Measurements from ENCODE around the gene CFAP97. TPM values are rescaled to one million over a fixed set of nuclear protein-coding genes. Genes with fewer than 3 reads are reported as not detected.
"Not testable (repeated sequence)": the region's sequence is repeated elsewhere in the genome, so short reads cannot be mapped to it uniquely, and the experiment has no call there.

The CFAP97 gene
- 15.3 and 20.4 TPM in 2 replicates for total RNA-seq (2014; rRNA removed; shearing (Covaris generic))

DNA sequence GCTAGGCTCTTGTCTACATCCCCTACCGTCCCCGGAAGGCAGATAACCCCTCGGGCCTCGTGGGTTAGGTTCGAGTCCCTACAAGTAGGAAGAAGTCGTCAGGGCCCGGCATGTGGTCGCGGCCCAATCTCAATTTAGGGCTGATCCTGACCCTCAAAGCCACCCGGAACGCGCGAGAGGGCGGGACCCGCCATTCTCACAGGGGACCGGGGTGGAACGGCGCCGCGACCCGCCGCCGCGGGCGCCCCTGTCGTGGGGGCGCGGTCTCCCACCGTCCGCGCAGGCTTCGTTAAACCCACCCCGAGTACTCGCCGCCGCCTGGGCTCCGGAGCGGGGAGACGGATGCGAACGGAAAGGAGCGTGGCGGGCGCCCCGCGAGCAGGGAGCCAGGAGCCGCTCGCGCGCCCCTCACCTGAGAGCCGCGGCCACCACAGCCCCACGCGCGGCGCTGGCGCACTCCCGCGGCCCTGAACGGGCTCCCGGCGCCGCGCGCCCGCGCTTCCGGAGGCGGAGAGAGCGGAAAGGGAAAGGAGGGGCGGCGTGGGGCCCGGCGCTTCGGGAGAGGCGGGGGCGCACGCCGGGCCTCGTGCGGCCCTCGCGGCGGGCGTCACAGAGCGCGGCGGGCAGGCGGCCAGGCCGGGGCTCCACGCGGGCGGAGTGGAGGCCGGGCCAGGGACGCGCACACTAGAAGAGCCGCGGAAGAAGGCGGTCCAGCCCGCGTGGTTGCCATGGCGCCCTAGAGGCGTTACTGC, at the start of gene CFAP97:
Gene CFAP97, minus strand, starts transcription at position 515 of the 752 bp plus-strand sequence. CDS start 12,804 bp downstream, outside the sequence.
- DNase-seq (ENCODE audit: low read depth), result peak; percentile 82

- DNase-seq (ENCODE audit: low read depth), result no peak
Observed at GRCh38 chr4:185249105-185249504, 45.3 kb upstream of the CFAP97 start.

DNA sequence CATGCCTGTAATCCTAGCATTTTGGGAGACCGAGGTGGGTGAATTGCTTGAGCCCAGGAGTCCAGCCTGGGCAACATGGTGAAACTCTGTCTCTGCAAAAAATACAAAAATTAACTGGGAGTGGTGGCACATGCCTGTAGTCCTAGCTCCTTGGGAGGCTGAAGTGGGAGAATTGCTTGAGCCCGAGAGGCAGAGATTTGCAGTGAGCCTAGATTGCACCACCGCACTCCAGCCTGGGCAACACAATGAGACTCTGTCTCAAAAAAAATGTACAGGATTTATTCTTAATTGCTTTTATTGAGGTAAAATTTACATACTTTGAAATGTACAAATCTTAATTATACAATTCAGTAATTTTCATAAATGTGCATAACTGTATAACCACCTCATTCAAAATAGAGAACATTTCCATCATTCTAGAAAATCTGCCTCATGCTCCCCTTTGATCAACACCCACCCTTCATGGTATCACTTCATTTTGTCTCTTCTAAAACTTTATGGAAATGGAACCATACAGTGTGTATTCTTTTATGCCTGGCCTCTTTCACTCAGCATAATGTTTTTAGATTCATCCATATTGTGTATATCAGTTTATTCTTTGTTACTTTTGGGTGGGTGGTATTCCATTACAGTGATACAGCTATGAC, 44.7 kb upstream of the CFAP97 start:
- no peak for DNase-seq (ENCODE audit: low read depth)

- DNase-seq (ENCODE audit: low read depth), result no peak
Observed at GRCh38 chr4:185247151-185247550, 43.4 kb upstream of the CFAP97 start.

DNA sequence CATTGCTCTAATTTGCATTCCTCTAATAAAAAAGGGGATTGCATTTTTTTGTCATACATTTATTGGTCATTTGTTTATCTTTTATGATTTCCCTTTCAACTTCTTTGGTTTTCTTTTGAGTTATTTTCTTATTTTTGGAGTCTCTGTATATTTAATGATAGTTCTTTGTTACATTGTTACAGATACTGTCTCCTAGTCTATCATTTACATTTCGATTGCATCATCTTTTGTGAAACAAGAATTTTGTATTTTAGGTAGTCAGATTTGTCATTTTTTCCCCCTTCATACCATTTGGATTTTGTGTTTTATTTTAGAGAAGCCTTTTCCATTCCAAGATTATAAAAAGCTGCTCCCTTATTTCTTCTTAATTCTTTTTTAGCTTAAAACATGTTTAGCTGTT, 42.7 kb upstream of the CFAP97 start:
- no peak for DNase-seq (ENCODE audit: low read depth)

DNA sequence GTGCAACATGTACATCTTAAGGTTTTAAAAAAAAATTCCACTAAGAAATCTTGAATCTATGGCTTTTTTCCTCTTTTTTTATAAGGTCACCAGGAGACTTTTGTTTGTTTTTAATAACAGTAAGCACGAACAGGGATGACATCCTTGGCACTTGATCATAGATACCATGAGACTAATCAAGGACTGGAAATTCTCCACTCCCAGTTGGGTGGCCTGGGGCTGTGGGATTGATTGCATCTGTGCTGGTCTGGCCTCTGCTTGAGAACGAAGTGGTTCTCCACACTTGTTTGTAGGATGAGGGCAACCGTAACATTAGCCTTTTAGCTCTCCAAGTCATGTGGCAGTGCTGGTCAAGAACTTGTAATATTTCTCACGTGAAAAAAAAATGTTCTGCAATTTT, 41.0 kb upstream of the CFAP97 start:
- DNase-seq (ENCODE audit: low read depth), result peak; percentile 36

GRCh38 chr4:185243879-185244278, 40.1 kb upstream of the CFAP97 start:
- no peak for DNase-seq (ENCODE audit: low read depth)

GRCh38 chr4:185242749-185243533, 39.1 kb upstream of the CFAP97 start:
- DNase-seq (ENCODE audit: low read depth), result no peak

- not testable (repeated sequence) for DNase-seq (ENCODE audit: low read depth)
Observed at GRCh38 chr4:185240486-185240885, 36.7 kb upstream of the CFAP97 start.

DNA sequence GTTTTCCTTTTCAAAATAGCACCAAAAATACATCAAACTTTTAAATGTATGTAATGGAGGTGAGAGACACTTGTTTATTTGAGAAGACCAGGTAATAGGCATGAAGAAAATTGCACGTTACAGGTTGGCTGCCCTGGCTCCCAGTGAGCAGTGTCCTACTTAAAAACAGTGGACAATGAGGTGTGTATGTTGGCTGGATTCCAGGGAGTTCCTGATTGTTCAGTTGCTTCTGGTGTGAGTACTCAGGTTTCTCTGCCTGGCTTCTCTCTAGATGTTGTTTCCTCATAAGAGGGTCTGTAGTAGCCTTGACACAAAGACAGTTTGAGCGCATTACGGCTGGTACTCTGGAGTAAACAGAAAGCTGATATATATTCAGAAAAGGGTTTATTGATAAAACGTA, 35.0 kb upstream of the CFAP97 start:
- DNase-seq (ENCODE audit: low read depth), result no peak

GRCh38 chr4:185238215-185238681, 34.4 kb upstream of the CFAP97 start:
- DNase-seq (ENCODE audit: low read depth), result peak; percentile 55

- no peak for DNase-seq (ENCODE audit: low read depth)
Observed at GRCh38 chr4:185237175-185237574, 33.4 kb upstream of the CFAP97 start.

- peak; percentile 64 for DNase-seq (ENCODE audit: low read depth)
Observed at GRCh38 chr4:185235843-185236503, 32.2 kb upstream of the CFAP97 start.

DNA sequence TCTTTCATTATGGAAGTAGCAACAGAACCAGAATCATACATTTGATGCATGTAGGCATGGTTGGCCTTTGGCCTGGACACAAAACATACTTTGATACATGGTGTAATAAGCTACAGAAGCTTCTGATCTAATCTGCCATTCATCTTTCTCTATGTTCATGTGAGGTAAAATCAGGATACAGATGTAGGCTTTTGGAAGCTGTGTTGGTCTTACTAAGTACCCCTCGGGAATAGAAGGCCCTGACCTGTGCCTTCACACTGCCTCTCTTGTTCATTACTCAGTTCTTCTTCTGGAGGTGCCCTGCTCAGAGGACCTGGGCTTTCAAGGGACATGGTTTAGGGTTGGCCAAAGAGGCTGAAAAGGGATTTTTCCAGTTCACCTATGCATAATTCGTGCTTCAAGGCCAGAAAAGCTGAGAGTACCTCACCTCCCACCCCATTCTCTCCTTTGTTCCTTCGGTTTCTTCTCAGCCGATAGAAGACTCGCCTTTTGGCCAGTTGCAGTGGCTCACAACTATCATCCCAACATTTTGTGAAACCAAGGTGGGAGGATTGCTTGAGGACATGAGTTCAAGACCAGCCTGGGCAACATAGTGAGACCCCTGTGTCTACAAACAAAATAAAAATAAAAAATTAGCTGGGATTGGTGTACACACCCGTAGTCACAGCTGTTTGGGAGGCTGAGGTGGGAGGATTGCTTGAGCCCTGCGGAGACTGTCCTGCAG, 31.5 kb upstream of the CFAP97 start:
- no peak for DNase-seq (ENCODE audit: low read depth)

GRCh38 chr4:185232370-185232769, 28.6 kb upstream of the CFAP97 start:
- no peak for DNase-seq (ENCODE audit: low read depth)

DNA sequence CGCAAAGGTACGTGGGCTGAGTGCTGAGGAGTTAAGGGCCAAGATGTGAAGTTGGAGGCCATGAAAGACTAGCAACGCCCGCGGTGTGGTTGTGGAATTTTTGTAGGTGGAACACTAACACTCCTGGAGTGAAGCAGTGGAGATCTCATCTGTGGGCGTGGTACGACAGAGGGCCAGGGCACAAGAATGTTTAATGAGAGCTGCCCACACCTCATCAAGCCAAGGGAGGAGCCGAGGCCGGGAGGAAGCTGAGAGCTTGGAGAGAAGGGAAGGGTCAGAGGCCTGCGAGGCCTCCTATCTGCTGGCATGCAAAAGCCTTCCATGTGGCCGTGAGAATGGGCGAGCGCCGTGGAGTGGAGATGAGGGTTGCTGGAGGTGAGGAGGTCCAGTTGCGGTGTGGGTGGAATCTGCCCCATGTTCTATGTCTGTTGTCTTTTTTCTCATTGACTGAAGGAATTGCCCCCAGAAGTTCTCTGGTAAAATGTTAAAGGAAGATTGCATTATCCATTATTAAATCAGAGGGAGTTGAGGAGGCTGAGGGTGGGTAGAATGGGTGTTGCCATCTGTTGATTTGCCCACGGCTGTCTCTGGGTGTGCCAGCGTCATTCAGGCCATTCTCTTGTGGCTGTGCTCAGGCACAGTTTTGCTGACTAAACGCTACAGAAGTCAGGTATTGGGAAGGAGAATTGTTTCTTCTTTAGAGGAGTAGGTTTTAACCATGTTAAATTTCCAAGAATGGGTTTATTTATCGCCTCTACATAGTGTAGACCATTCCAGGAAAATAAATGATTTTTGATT, 25.4 kb upstream of the CFAP97 start:
- no peak for DNase-seq (ENCODE audit: low read depth)

GRCh38 chr4:185227713-185228278, 24.0 kb upstream of the CFAP97 start:
- DNase-seq (ENCODE audit: low read depth), result no peak

DNA sequence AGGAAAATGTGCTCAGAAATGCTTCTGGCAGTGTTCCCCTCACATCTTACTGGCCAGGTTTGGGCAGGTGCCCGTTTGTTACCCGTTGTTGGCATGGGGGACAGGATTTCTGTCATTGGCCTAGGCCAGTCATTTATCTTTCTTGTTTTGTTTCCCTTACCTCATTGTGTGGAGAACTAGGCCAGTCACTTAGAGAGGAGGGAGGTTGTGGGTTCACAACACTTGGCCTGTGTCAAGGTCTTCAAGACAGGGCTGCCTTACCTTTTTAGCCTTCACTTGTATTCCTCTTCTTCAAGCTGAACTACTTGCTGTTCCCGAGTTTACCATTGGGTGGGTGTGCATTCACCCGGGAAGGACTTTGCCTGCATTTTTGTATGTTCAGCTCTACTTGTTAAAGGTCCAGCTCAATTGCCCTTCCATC, 23.3 kb upstream of the CFAP97 start:
- DNase-seq (ENCODE audit: low read depth), result no peak

GRCh38 chr4:185225940-185226339, 22.1 kb upstream of the CFAP97 start:
- DNase-seq (ENCODE audit: low read depth), result no peak

DNA sequence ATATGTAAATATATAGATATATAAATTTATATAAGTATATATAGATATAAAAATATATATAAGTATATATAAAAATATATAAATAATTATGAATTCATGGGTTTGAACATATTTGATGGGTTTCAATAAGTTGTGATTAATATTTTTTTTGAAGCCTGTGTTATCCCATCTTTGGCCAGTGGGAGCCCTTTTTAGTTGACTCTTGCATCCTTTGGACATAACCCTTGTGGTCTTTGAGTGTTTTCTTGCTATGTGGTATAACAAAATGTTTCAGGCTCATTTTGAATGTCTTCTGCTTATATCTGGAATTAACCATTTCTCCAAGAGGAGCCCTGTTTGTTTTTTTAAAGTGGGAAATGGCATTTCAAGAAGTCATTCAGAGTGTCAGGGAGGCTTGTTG, 20.8 kb upstream of the CFAP97 start:
- no peak for DNase-seq (ENCODE audit: low read depth)

Measured in M059J (cell line).